SK-MEL-5 (cell line): Measurements from ENCODE around the gene AP4B1. TPM values are rescaled to one million over a fixed set of nuclear protein-coding genes. Genes with fewer than 3 reads are reported as not detected.
"Not testable (repeated sequence)": the region's sequence is repeated elsewhere in the genome, so short reads cannot be mapped to it uniquely, and the experiment has no call there.

Experiments
- DNase-seq: peaks from one replicate; pipeline ENCODE4 v3.0.0-alpha.2; 2016; ENCODE audit warnings: low read depth, low spot score
- in situ Hi-C: cut with HindIII; loops from 2 replicates; pipeline ENCODE4 v1.10.0; 2016; ENCODE audit warnings: low sequenced_read_pairs, high pct_unique_total_duplicates, low pct_unique_long_range_greater_than_20kb
- polyA plus RNA-seq, 2 experiments: library from polyadenylated mRNA; depleted of rRNA; stranded (reverse); fragments of >200 nt; gene quantifications; 2 replicates each; pipeline ENCODE4 v1.2.3, GENCODE V29; 2015
- total RNA-seq: library from RNA; depleted of rRNA; stranded (reverse); fragments of >200 nt; shearing (Covaris generic); gene quantifications from 2 replicates; pipeline ENCODE4 v1.2.3, GENCODE V29; 2014; rRNA removed

Gene AP4B1
- 4.7 and 8.3 TPM in 2 replicates for total RNA-seq
- 3.9 and 5.6 TPM in 2 replicates for polyA plus RNA-seq (2015; cell fraction: cytosol; rRNA removed)
- polyA plus RNA-seq (2015; cell fraction: nucleus; rRNA removed), result 33.9 and 48.1 TPM in 2 replicates

- peak; percentile 99 for DNase-seq
- in situ Hi-C loops, result no loop called here
Observed at GRCh38 chr1:113904674-113905434, at the start of gene AP4B1, which contains the start of gene DCLRE1B. TSS of gene AP4B1 (minus strand) at chr1:113904799. CDS start at chr1:113904717, 82 bp downstream. TSS of gene DCLRE1B (plus strand) at chr1:113905326. CDS start at chr1:113905587, 261 bp downstream.

GRCh38 chr1:113951719-113952118 lies 47.1 kb upstream of the AP4B1 start:
- in situ Hi-C loops, result no loop called here

GRCh38 chr1:113950908-113951307 lies 46.3 kb upstream of the AP4B1 start:
- DNase-seq, result no peak
- in situ Hi-C loops, result no loop called here

More at GRCh38 chr1:113951719-113952118, 47.1 kb upstream of the AP4B1 start:
- DNase-seq, result no peak

GRCh38 chr1:113949007-113949406 lies 44.4 kb upstream of the AP4B1 start:
- DNase-seq, result no peak
- in situ Hi-C loops, result no loop called here

GRCh38 chr1:113948151-113948550 lies 43.6 kb upstream of the AP4B1 start:
- DNase-seq, in situ Hi-C loops: not testable (repeated sequence)

- DNase-seq, result no peak
- in situ Hi-C loops, result no loop called here
Observed at GRCh38 chr1:113947388-113948107, 42.9 kb upstream of the AP4B1 start.

GRCh38 chr1:113946678-113947387 lies 42.2 kb upstream of the AP4B1 start:
- DNase-seq, result no peak
- in situ Hi-C loops, result no loop called here

GRCh38 chr1:113946112-113946511 lies 41.5 kb upstream of the AP4B1 start:
- no peak for DNase-seq
- in situ Hi-C loops, result no loop called here

- in situ Hi-C loops, result no loop called here
- no peak for DNase-seq
Observed at GRCh38 chr1:113945329-113945728, 40.7 kb upstream of the AP4B1 start.

GRCh38 chr1:113943028-113943811 lies 38.6 kb upstream of the AP4B1 start:
- DNase-seq, result no peak
- in situ Hi-C loops, result no loop called here

GRCh38 chr1:113942527-113942926 lies 37.9 kb upstream of the AP4B1 start:
- no peak for DNase-seq
- in situ Hi-C loops, result no loop called here

GRCh38 chr1:113941245-113941559 lies 36.6 kb upstream of the AP4B1 start:
- in situ Hi-C loops, result no loop called here
- no peak for DNase-seq

- in situ Hi-C loops, result no loop called here
Observed at GRCh38 chr1:113940365-113941244, 36.0 kb upstream of the AP4B1 start.

GRCh38 chr1:113938192-113938591 lies 33.6 kb upstream of the AP4B1 start:
- no peak for DNase-seq
- in situ Hi-C loops, result no loop called here

More at GRCh38 chr1:113940365-113941244, 36.0 kb upstream of the AP4B1 start:
- DNase-seq, result no peak

- DNase-seq, result no peak
- in situ Hi-C loops, result no loop called here
Observed at GRCh38 chr1:113937146-113937545, 32.5 kb upstream of the AP4B1 start.

GRCh38 chr1:113935970-113936369 lies 31.4 kb upstream of the AP4B1 start:
- in situ Hi-C loops, result no loop called here
- DNase-seq, result no peak

- no peak for DNase-seq
- in situ Hi-C loops, result no loop called here
Observed at GRCh38 chr1:113935176-113935575, 30.6 kb upstream of the AP4B1 start.
